ENCODE results near the gene PEX5L.

PEX5L gene

GRCh38 chr3:179991104-179991503, 45.6 kb downstream of the PEX5L start:
- DNase-seq (ENCODE audit: low read depth) = peak; percentile 33
- H3K4me3 ChIP-seq (ENCODE audit: low read length) = no peak overlapping the region
- TF ChIP-seq CTCF (IDR thresholded peaks at IDR 0.05; ENCODE audit: insufficient read depth, low read depth, low read length, missing control alignments) = no peak

- no peak overlapping the region for H3K4me3 ChIP-seq (ENCODE audit: low read length)
- TF ChIP-seq CTCF (IDR thresholded peaks at IDR 0.05; ENCODE audit: insufficient read depth, low read depth, low read length, missing control alignments) = no peak
- no peak for DNase-seq (ENCODE audit: low read depth)
Observed at GRCh38 chr3:179981646-179982045, 55.1 kb downstream of the PEX5L start.

- no peak overlapping the region for H3K4me3 ChIP-seq (ENCODE audit: low read length)
- TF ChIP-seq CTCF (IDR thresholded peaks at IDR 0.05; ENCODE audit: insufficient read depth, low read depth, low read length, missing control alignments) = no peak
- DNase-seq (ENCODE audit: low read depth) = no peak
Observed at GRCh38 chr3:179977356-179977755, 59.4 kb downstream of the PEX5L start.

- no peak overlapping the region for H3K4me3 ChIP-seq (ENCODE audit: low read length)
- TF ChIP-seq CTCF (IDR thresholded peaks at IDR 0.05; ENCODE audit: insufficient read depth, low read depth, low read length, missing control alignments) = no peak
- DNase-seq (ENCODE audit: low read depth) = no peak
Observed at GRCh38 chr3:179973931-179974361, 62.8 kb downstream of the PEX5L start.

- no peak overlapping the region for H3K4me3 ChIP-seq (ENCODE audit: low read length)
- TF ChIP-seq CTCF (IDR thresholded peaks at IDR 0.05; ENCODE audit: insufficient read depth, low read depth, low read length, missing control alignments) = no peak
- peak; percentile 24 for DNase-seq (ENCODE audit: low read depth)
Observed at GRCh38 chr3:179972881-179973423, 63.8 kb downstream of the PEX5L start.

GRCh38 chr3:179971280-179971679, 65.5 kb downstream of the PEX5L start:
- no peak overlapping the region for H3K4me3 ChIP-seq (ENCODE audit: low read length)
- DNase-seq (ENCODE audit: low read depth) = peak; percentile 81
- TF ChIP-seq CTCF (IDR thresholded peaks at IDR 0.05; ENCODE audit: insufficient read depth, low read depth, low read length, missing control alignments) = no peak

- no peak overlapping the region for H3K4me3 ChIP-seq (ENCODE audit: low read length)
- TF ChIP-seq CTCF (IDR thresholded peaks at IDR 0.05; ENCODE audit: insufficient read depth, low read depth, low read length, missing control alignments) = no peak
- no peak for DNase-seq (ENCODE audit: low read depth)
Observed at GRCh38 chr3:179970746-179971145, 66.0 kb downstream of the PEX5L start.

Data from epithelial cell of esophagus (primary cell).